NCI-H2227 treated with DMSO at 0.1 percent for 48 hours (cell line): ENCODE results near the gene GNPTAB.
"Not testable (repeated sequence)": the region's sequence is repeated elsewhere in the genome, so short reads cannot be mapped to it uniquely, and the experiment has no call there.

Source experiments
- DNase-seq: peaks from one replicate; lab custom pipeline; 2025; lab: John Stamatoyannopoulos, UW

Gene GNPTAB

GRCh38 chr12:101852998-101853397 is 22.2 kb upstream of the GNPTAB start:
- DNase-seq, result no peak

GRCh38 chr12:101850199-101850598 is 19.4 kb upstream of the GNPTAB start:
- no peak for DNase-seq

- DNase-seq, result no peak
Measured at GRCh38 chr12:101847325-101847724, 16.6 kb upstream of the GNPTAB start.

GRCh38 chr12:101845137-101845711 is 14.5 kb upstream of the GNPTAB start:
- DNase-seq, result no peak

- no peak for DNase-seq
Measured at GRCh38 chr12:101841069-101841468, 10.3 kb upstream of the GNPTAB start.

GRCh38 chr12:101839324-101840283 is 8.8 kb upstream of the GNPTAB start:
- DNase-seq, result peak; percentile 53

- no peak for DNase-seq
Measured at GRCh38 chr12:101838628-101839323, 8.0 kb upstream of the GNPTAB start.

GRCh38 chr12:101832030-101832429 is 1.3 kb upstream of the GNPTAB start:
- DNase-seq, result no peak

- DNase-seq, result no peak
Measured at GRCh38 chr12:101829639-101830366, 956 bp downstream of the GNPTAB start.

GRCh38 chr12:101828463-101829196 is 2.1 kb downstream of the GNPTAB start:
- no peak for DNase-seq

- no peak for DNase-seq
Measured at GRCh38 chr12:101826766-101827368, 3.9 kb downstream of the GNPTAB start.

- DNase-seq, result no peak
Measured at GRCh38 chr12:101824831-101825230, 5.9 kb downstream of the GNPTAB start.

GRCh38 chr12:101823891-101824290 is 6.9 kb downstream of the GNPTAB start:
- peak; percentile 53 for DNase-seq

GRCh38 chr12:101823039-101823438 is 7.7 kb downstream of the GNPTAB start:
- DNase-seq, result no peak

- DNase-seq, result no peak
Measured at GRCh38 chr12:101819467-101819866, 11.3 kb downstream of the GNPTAB start.

GRCh38 chr12:101818689-101819088 is 12.1 kb downstream of the GNPTAB start:
- not testable (repeated sequence) for DNase-seq

GRCh38 chr12:101813117-101813516 is 17.6 kb downstream of the GNPTAB start:
- DNase-seq, result no peak

- not testable (repeated sequence) for DNase-seq
Measured at GRCh38 chr12:101812716-101813115, 18.0 kb downstream of the GNPTAB start.

GRCh38 chr12:101811342-101811741 is 19.4 kb downstream of the GNPTAB start:
- not testable (repeated sequence) for DNase-seq

GRCh38 chr12:101809208-101809607 is 21.6 kb downstream of the GNPTAB start:
- no peak for DNase-seq

GRCh38 chr12:101806265-101806664 is 24.5 kb downstream of the GNPTAB start:
- no peak for DNase-seq
